ENCODE data around the gene EPAS1. TPM values are rescaled to one million over a fixed set of nuclear protein-coding genes. Genes with fewer than 3 reads are reported as not detected.
A peak's percentile ranks its signal among the peaks of the same experiment; 100 is the strongest.

EPAS1 gene
- total and polyA plus RNA-seq, 7 donors: 39.2 to 123 (median 80.4) TPM

GRCh38 chr2:46329803-46330775 lies 32.9 kb downstream of the EPAS1 start:
- TF ChIP-seq CTCF (IDR thresholded peaks at IDR 0.05): no peak
- Histone ChIP-seq H3K36me3 (ENCODE audit: insufficient read depth in 1 of 2, low read depth in 1 of 2) (no peaks in the 10 kb centered on the region), H3K9me3 (no peaks in the 10 kb centered on the region), H3K4me3 (no peak overlapping the region), H3K4me1 (peaks cover 58% of the 10 kb centered on the region), H3K27ac (peak overlapping the region; percentile 57), H3K27me3 (ENCODE audit: insufficient read depth in 3 of 3, low read length in 2 of 3) (no peaks in the 10 kb centered on the region)
- 64 to 70% (median 65%) methylated on average over 7 of the region's 7 CpGs for WGBS, 3 donors
- DNase-seq (no peak), ATAC-seq (no peak)
- intact Hi-C loops (cut with DNase I): no loop called here

- no peak for TF ChIP-seq CTCF (IDR thresholded peaks at IDR 0.05)
- intact Hi-C loops (cut with DNase I): no loop called here
- H3K27me3 ChIP-seq (ENCODE audit: insufficient read depth in 3 of 3, low read length in 2 of 3): no peaks in the 10 kb centered on the region
- peak overlapping the region; percentile 57 for H3K27ac ChIP-seq
- no peaks in the 10 kb centered on the region for H3K9me3 ChIP-seq
- H3K4me3 ChIP-seq: no peak overlapping the region
- H3K36me3 ChIP-seq (ENCODE audit: insufficient read depth in 1 of 2, low read depth in 1 of 2): no peaks in the 10 kb centered on the region
- H3K4me1 ChIP-seq: peaks cover 64% of the 10 kb centered on the region
- DNase-seq: no peak
- 35 to 59% (median 44%) methylated on average over 8 of the region's 8 CpGs for WGBS, 3 donors
- ATAC-seq: peak in 3 of 4 donors; percentile 27 to 55 (median 45)
These were observed 34.0 kb downstream of the EPAS1 start for GRCh38 chr2:46331109-46331766.

- peak overlapping the region; percentile 79 for H3K27ac ChIP-seq
- no peak overlapping the region for H3K4me3 ChIP-seq
- WGBS, 3 donors: 54 to 60% (median 60%) methylated on average over 8 of the region's 8 CpGs
- no peaks in the 10 kb centered on the region for H3K27me3 ChIP-seq (ENCODE audit: insufficient read depth in 3 of 3, low read length in 2 of 3)
- no peaks in the 10 kb centered on the region for H3K9me3 ChIP-seq
- ATAC-seq (peak in 3 of 4 donors; percentile 32 to 58 (median 57)), DNase-seq (no peak)
- H3K4me1 ChIP-seq: peaks cover 75% of the 10 kb centered on the region
- no peak for TF ChIP-seq CTCF (IDR thresholded peaks at IDR 0.05)
- H3K36me3 ChIP-seq (ENCODE audit: insufficient read depth in 1 of 2, low read depth in 1 of 2): no peaks in the 10 kb centered on the region
- intact Hi-C loops (cut with DNase I): no loop called here
These were observed 35.6 kb downstream of the EPAS1 start for GRCh38 chr2:46332686-46333281.

- H3K9me3 ChIP-seq: no peaks in the 10 kb centered on the region
- peaks cover 86% of the 10 kb centered on the region for H3K4me1 ChIP-seq
- no peaks in the 10 kb centered on the region for H3K27me3 ChIP-seq (ENCODE audit: insufficient read depth in 3 of 3, low read length in 2 of 3)
- 33 to 69% (median 45%) methylated on average over 4 of the region's 4 CpGs for WGBS, 3 donors
- peak; percentile 35 for TF ChIP-seq CTCF (IDR thresholded peaks at IDR 0.05)
- intact Hi-C loops (cut with DNase I): no loop called here
- H3K4me3 ChIP-seq: peak overlapping the region; percentile 54
- ATAC-seq (no peak), DNase-seq (no peak)
- peak overlapping the region; percentile 79 for H3K27ac ChIP-seq
- H3K36me3 ChIP-seq (ENCODE audit: insufficient read depth in 1 of 2, low read depth in 1 of 2): no peaks in the 10 kb centered on the region
These were observed 36.7 kb downstream of the EPAS1 start for GRCh38 chr2:46333912-46334311.

Data from psoas muscle (tissue), 8 donors.